PC-9 (cell line): Measurements from ENCODE around the gene PHACTR1. TPM values are rescaled to one million over a fixed set of nuclear protein-coding genes. Genes with fewer than 3 reads are reported as not detected.

Experiments used
- BruUV-seq: library from RNA; stranded (reverse); fragments of 400-500 nt; replicated peaks from 2 replicates; lab custom pipeline; 2021; lab: Mats Ljungman, UMichigan
- CTCF ChIA-PET: fragments of 300-600 bp; sonication (Branson Sonifier 250); formaldehyde crosslinking; loops from one replicate; lab custom pipeline; 2022; ENCODE audit warnings: antibody characterized with exemption; lab: Charles Lee
- POLR2A ChIA-PET: fragments of 300-600 bp; sonication (Branson Sonifier 250); formaldehyde crosslinking; loops from one replicate; lab custom pipeline; 2022; ENCODE audit warnings: antibody characterized with exemption; ENCODE audit not compliant: unreplicated experiment; lab: Charles Lee
- DNase-seq, 2 experiments: peaks; one replicate each; pipeline versions ENCODE4 v3.0.0 to v3.0.0-alpha.2; 2015 to 2022; ENCODE audit warnings: mixed read lengths in 1 of 2
- H2AFZ ChIP-seq: fragments of 200-600 bp; sonication (generic); 2 replicates; pipeline ENCODE4 v1.8.1; 2017; ENCODE audit warnings: antibody characterized with exemption
- H3F3A ChIP-seq: fragments of 200-600 bp; sonication (generic); 2 replicates; pipeline ENCODE4 v1.8.1; 2017; ENCODE audit warnings: antibody characterized with exemption, mild to moderate bottlenecking, low read depth; ENCODE audit not compliant: insufficient read depth
- H3K27ac ChIP-seq: fragments of 200-600 bp; sonication (generic); 2 replicates; pipeline ENCODE4 v1.6.1; 2016; ENCODE audit warnings: mixed run types
- H3K27me3 ChIP-seq: fragments of 200-600 bp; sonication (generic); 2 replicates; pipeline ENCODE4 v1.6.1; 2016; ENCODE audit warnings: low read depth, mixed run types; ENCODE audit not compliant: insufficient read depth
- H3K36me3 ChIP-seq: fragments of 200-600 bp; sonication (generic); 2 replicates; pipeline ENCODE4 v1.6.1; 2016; ENCODE audit warnings: low read depth, mixed run types
- H3K4me1 ChIP-seq: fragments of 200-600 bp; sonication (generic); replicated peaks from 2 replicates; pipeline ENCODE4 v1.6.1; 2016; ENCODE audit warnings: mixed run types; ENCODE audit not compliant: insufficient read depth
- H3K4me2 ChIP-seq: fragments of 200-600 bp; sonication (generic); 2 replicates; pipeline ENCODE4 v1.6.1; 2017; ENCODE audit warnings: mixed run types
- H3K4me3 ChIP-seq: fragments of 200-600 bp; sonication (generic); 2 replicates; pipeline ENCODE4 v1.6.1; 2016; ENCODE audit warnings: mixed run types
- H3K79me2 ChIP-seq: fragments of 200-600 bp; sonication (generic); 2 replicates; pipeline ENCODE4 v1.6.1; 2017; ENCODE audit warnings: low read depth, mixed run types
- H3K9me2 ChIP-seq: fragments of 200-600 bp; sonication (generic); 2 replicates; pipeline ENCODE4 v1.8.1; 2017; ENCODE audit warnings: mild to moderate bottlenecking; ENCODE audit not compliant: insufficient read depth
- H3K9me3 ChIP-seq: fragments of 200-600 bp; sonication (generic); 2 replicates; pipeline ENCODE4 v1.8.1; 2016; ENCODE audit warnings: low read depth; ENCODE audit not compliant: insufficient read depth
- H4K20me1 ChIP-seq: fragments of 200-600 bp; sonication (generic); 2 replicates; pipeline ENCODE4 v1.8.1; 2017; ENCODE audit not compliant: insufficient read depth
- CTCF ChIP-seq: fragments of 200-600 bp; sonication (generic); conservative IDR thresholded peaks from 2 replicates; pipeline ENCODE4 v1.6.1; 2017; ENCODE audit warnings: mixed run types, antibody characterized with exemption, mild to moderate bottlenecking, moderate library complexity
- EZH2 ChIP-seq: fragments of 200-600 bp; sonication (generic); IDR thresholded peaks from 2 replicates; pipeline ENCODE4 v1.8.0; 2017; ENCODE audit warnings: antibody characterized with exemption, low read depth
- intact Hi-C: fragments of 100-400 bp; cut with micrococcal nuclease; formaldehyde crosslinking; loops from one replicate; pipeline ENCODE4 v1.10.0; 2022; ENCODE audit not compliant: unreplicated experiment
- total RNA-seq: library from RNA; stranded (reverse); gene quantifications from 2 replicates; pipeline ENCODE4 v1.2.3, GENCODE V29; 2021

The PHACTR1 gene
- total RNA-seq, 1 experiment from 2014 or later = not detected

GRCh38 chr6:13212096-13212495 is 495.5 kb downstream of the PHACTR1 start:
- H3K27ac ChIP-seq = no peak overlapping the region
- no peaks in the 10 kb centered on the region for H3K4me1 ChIP-seq
- no peaks in the 10 kb centered on the region for H3K9me3 ChIP-seq
- H2AFZ ChIP-seq = no peak overlapping the region
- H3K9me2 ChIP-seq = no peaks in the 10 kb centered on the region
- no peak for TF ChIP-seq EZH2
- TF ChIP-seq CTCF = no peak
- ChIA-PET POLR2A (no interaction called here), CTCF (no interaction called here)
- H4K20me1 ChIP-seq = no peaks in the 10 kb centered on the region
- H3F3A ChIP-seq = no peaks in the 10 kb centered on the region
- intact Hi-C loops = no loop called here
- DNase-seq = no peak
- H3K4me3 ChIP-seq = no peak overlapping the region
- H3K36me3 ChIP-seq = no peaks in the 10 kb centered on the region
- peaks cover 85% of the 10 kb centered on the region for H3K27me3 ChIP-seq
- H3K4me2 ChIP-seq = no peak overlapping the region
- BruUV-seq = no TSS peak
- no peaks in the 10 kb centered on the region for H3K79me2 ChIP-seq

GRCh38 chr6:13212538-13212937 is 496.0 kb downstream of the PHACTR1 start:
- H3K79me2 ChIP-seq = no peaks in the 10 kb centered on the region
- no peaks in the 10 kb centered on the region for H3F3A ChIP-seq
- H3K4me3 ChIP-seq = no peak overlapping the region
- no peak overlapping the region for H3K27ac ChIP-seq
- no peaks in the 10 kb centered on the region for H3K36me3 ChIP-seq
- TF ChIP-seq EZH2 = no peak
- TF ChIP-seq CTCF = no peak
- no peaks in the 10 kb centered on the region for H3K9me2 ChIP-seq
- H2AFZ ChIP-seq = no peak overlapping the region
- H3K9me3 ChIP-seq = no peaks in the 10 kb centered on the region
- H4K20me1 ChIP-seq = no peaks in the 10 kb centered on the region
- no peaks in the 10 kb centered on the region for H3K4me1 ChIP-seq
- ChIA-PET POLR2A (no interaction called here), CTCF (no interaction called here)
- H3K27me3 ChIP-seq = peaks cover 84% of the 10 kb centered on the region
- no TSS peak for BruUV-seq
- no peak for DNase-seq
- H3K4me2 ChIP-seq = no peak overlapping the region
- intact Hi-C loops = no loop called here

GRCh38 chr6:13215390-13215789 is 498.8 kb downstream of the PHACTR1 start:
- Histone ChIP-seq H3K27ac (no peak overlapping the region), H3K27me3 (peaks cover 91% of the 10 kb centered on the region), H3K79me2 (no peaks in the 10 kb centered on the region), H2AFZ (no peak overlapping the region), H3K4me2 (no peak overlapping the region), H3K9me3 (no peaks in the 10 kb centered on the region), H3K9me2 (no peaks in the 10 kb centered on the region), H3K4me3 (no peak overlapping the region), H4K20me1 (no peaks in the 10 kb centered on the region), H3K4me1 (no peaks in the 10 kb centered on the region), H3K36me3 (no peaks in the 10 kb centered on the region), H3F3A (no peaks in the 10 kb centered on the region)
- no peak for DNase-seq
- TF ChIP-seq CTCF = no peak
- no peak for TF ChIP-seq EZH2
- CTCF ChIA-PET = interaction anchor here (0.6 kb wide), 1 partner anchor 117 kb away, joined by 3 read pairs; no protein-coding TSS in a partner anchor
- POLR2A ChIA-PET = no interaction called here
- intact Hi-C loops = no loop called here
- BruUV-seq = no TSS peak
